Endothelial cell of umbilical vein (primary cell): ENCODE data around the gene TKTL1. TPM values are rescaled to one million over a fixed set of nuclear protein-coding genes. Genes with fewer than 3 reads are reported as not detected.

Source experiments
- BruUV-seq: library from RNA; stranded (reverse); fragments of 400-500 nt; replicated peaks from 2 replicates; lab custom pipeline; 2021; lab: Mats Ljungman, UMichigan
- CTCF ChIA-PET: fragments of 300-600, 350-600 bp; sonication (Branson Sonifier 250); formaldehyde crosslinking; loops from one replicate; lab custom pipeline; 2021; ENCODE audit warnings: antibody characterized with exemption, inconsistent platforms; lab: Charles Lee
- POLR2A ChIA-PET: fragments of 300-600, 350-600 bp; sonication (Branson Sonifier 250); formaldehyde crosslinking; loops from one replicate; lab custom pipeline; 2021; ENCODE audit warnings: antibody characterized with exemption, inconsistent platforms; lab: Charles Lee
- DNase-seq: peaks from one replicate; pipeline ENCODE4 v3.0.0-alpha.2; 2011; ENCODE audit warnings: low read depth, low spot score
- FAIRE-seq: peaks from 2 replicates; lab custom pipeline; 2011; peaks lifted over from hg19 to GRCh38; lab: Jason Lieb, UNC
- H2AFZ ChIP-seq: 2 replicates; pipeline ENCODE4 v1.6.0; 2012; ENCODE audit warnings: low read depth, low read length, control low read depth, inconsistent platforms
- H3K27ac ChIP-seq: 2 replicates; pipeline ENCODE4 v1.5.1; 2011; ENCODE audit warnings: low read depth, mild to moderate bottlenecking, control low read depth, low read length, moderate library complexity; ENCODE audit not compliant: insufficient read depth
- H3K27me3 ChIP-seq, 2 experiments: 2 replicates each; pipeline versions ENCODE4 v1.6.0 to v1.6.1; 2011; ENCODE audit warnings: low read length in 2 of 2, mixed read lengths in 1 of 2; ENCODE audit not compliant: control insufficient read depth in 2 of 2, insufficient read depth in 2 of 2
- H3K36me3 ChIP-seq, 2 experiments: 2 replicates in 1 of 2; 3 replicates in 1 of 2; pipeline ENCODE4 v1.5.1; 2011; ENCODE audit warnings: low read length in 2 of 2, mild to moderate bottlenecking in 1 of 2, moderate library complexity in 1 of 2; ENCODE audit not compliant: control insufficient read depth in 2 of 2, insufficient read depth in 2 of 2; ENCODE audit errors: extremely low read depth in 1 of 2
- H3K4me1 ChIP-seq: 3 replicates; pipeline ENCODE4 v1.5.1; 2011; ENCODE audit warnings: mild to moderate bottlenecking, low read length; ENCODE audit not compliant: control insufficient read depth, insufficient read depth; ENCODE audit errors: extremely low read depth
- H3K4me2 ChIP-seq: 2 replicates; pipeline ENCODE4 v1.6.1; 2011; ENCODE audit warnings: low read length, control low read depth, mixed read lengths; ENCODE audit not compliant: insufficient read depth
- H3K4me3 ChIP-seq, 3 experiments: fragments of 200-600 bp in 1 of 3; sonication (generic), shearing (Covaris generic) in 1 of 3; replicated peaks in 1 of 3; 2 replicates each; pipeline ENCODE4 v1.5.1; 2011 to 2016; ENCODE audit warnings: control low read depth in 3 of 3, low read length in 3 of 3, mild to moderate bottlenecking in 2 of 3, inconsistent platforms in 1 of 3, low read depth in 1 of 3, moderate library complexity in 1 of 3; ENCODE audit not compliant: insufficient read depth in 1 of 3
- H3K79me2 ChIP-seq: 2 replicates; pipeline ENCODE4 v1.6.0; 2012; ENCODE audit warnings: low read length, inconsistent platforms; ENCODE audit not compliant: control insufficient read depth, insufficient read depth
- H3K9ac ChIP-seq: replicated peaks from 2 replicates; pipeline ENCODE3; 2011; ENCODE audit warnings: low read length, control low read depth; ENCODE audit not compliant: insufficient read depth; ENCODE audit errors: extremely low read depth
- H3K9me1 ChIP-seq: replicated peaks from 3 replicates; pipeline ENCODE4 v1.6.0; 2011; ENCODE audit warnings: mild to moderate bottlenecking, low read length; ENCODE audit not compliant: control insufficient read depth, insufficient read depth; ENCODE audit errors: extremely low read depth
- H3K9me3 ChIP-seq: replicated peaks from 2 replicates; pipeline ENCODE4 v1.5.1; 2012; ENCODE audit warnings: low read length, inconsistent platforms; ENCODE audit not compliant: control insufficient read depth, insufficient read depth
- H4K20me1 ChIP-seq: replicated peaks from 2 replicates; pipeline ENCODE3; 2011; ENCODE audit warnings: mild to moderate bottlenecking, low read length; ENCODE audit not compliant: control insufficient read depth, insufficient read depth; ENCODE audit errors: extremely low read depth
- EZH2 ChIP-seq: IDR thresholded peaks from 2 replicates; pipeline ENCODE4 v1.6.1; 2012; ENCODE audit warnings: borderline replicate concordance, low read depth, mild to moderate bottlenecking, moderate library complexity, low read length, inconsistent platforms; ENCODE audit not compliant: severe bottlenecking
- FOS ChIP-seq: IDR thresholded peaks from 2 replicates; pipeline ENCODE4 v1.6.1; 2011; ENCODE audit warnings: mild to moderate bottlenecking, low read length, moderate library complexity, borderline replicate concordance; ENCODE audit not compliant: insufficient read depth
- GATA2 ChIP-seq: IDR thresholded peaks from 2 replicates; pipeline ENCODE4 v1.7.0; 2011; ENCODE audit warnings: low read depth, mild to moderate bottlenecking, moderate library complexity, mixed read lengths, low read length; ENCODE audit not compliant: insufficient read length, insufficient read depth
- JUN ChIP-seq: IDR thresholded peaks from 2 replicates; pipeline ENCODE4 v1.6.1; 2011; ENCODE audit warnings: borderline replicate concordance, low read depth; ENCODE audit not compliant: insufficient read length, insufficient read depth
- MYC ChIP-seq: IDR thresholded peaks from one replicate; pipeline ENCODE4 v1.6.1; 2011; ENCODE audit warnings: mild to moderate bottlenecking, low read depth, low read length
- POLR2A ChIP-seq: IDR thresholded peaks from 2 replicates; pipeline ENCODE4 v1.6.1; 2012; ENCODE audit warnings: low read depth, mild to moderate bottlenecking, control low read depth, low read length
- POLR2AphosphoS5 ChIP-seq: IDR thresholded peaks from 2 replicates; pipeline ENCODE4 v1.6.1; 2012; ENCODE audit warnings: low read depth, mild to moderate bottlenecking, control low read depth, low read length, moderate library complexity; ENCODE audit not compliant: insufficient read depth
- dilution Hi-C: fragments of 300-500 bp; cut with MboI; formaldehyde crosslinking; loops from one replicate; pipeline ENCODE4 v1.15.0; 2019; ENCODE audit warnings: low sequenced_read_pairs; ENCODE audit not compliant: extremely low pct_ligation_motif_present
- intact Hi-C: fragments of 100-400 bp; cut with micrococcal nuclease; formaldehyde crosslinking; loops from one replicate; pipeline ENCODE4 v1.10.0; 2022
- polyA plus RNA-seq, 4 experiments: library from polyadenylated mRNA; depleted of rRNA in 3 of 4; stranded (reverse) in 3 of 4; unstranded in 1 of 4; fragments of >200 nt; gene quantifications; 2 replicates each; pipeline versions ENCODE4 v1.2.1 to v1.2.3, GENCODE V29; 2011 to 2012; ENCODE audit warnings: missing spikeins in 1 of 4
- total RNA-seq: library from RNA; stranded (reverse); gene quantifications from 2 replicates; pipeline ENCODE4 v1.2.3, GENCODE V29; 2021
- TF ChIP-seq, protein P1 (sequence below): IDR thresholded peaks from 2 replicates; pipeline ENCODE4 v1.6.1; 2011; ENCODE audit not compliant: insufficient read depth, insufficient read length
- TF ChIP-seq, protein P2 (sequence below), 2 donors: IDR thresholded peaks; 1 replicate in 1 of 2; 2 replicates in 1 of 2; pipeline ENCODE4 v1.5.1; 2011; ENCODE audit warnings: low read length in 2 of 2, mild to moderate bottlenecking in 2 of 2, moderate library complexity in 2 of 2, control low read depth in 1 of 2, inconsistent platforms in 1 of 2, low read depth in 1 of 2; ENCODE audit not compliant: insufficient read depth in 1 of 2; ENCODE audit errors: extremely low read depth in 1 of 2

Gene TKTL1
- total and polyA plus RNA-seq, 2 donors (not counting 3 experiments of a cell fraction or from before 2014, with no cell fraction given): 0.03 TPM; not detected in 1

GRCh38 chrX:154375156-154375504 lies 79.5 kb downstream of the TKTL1 start:
- DNase-seq (no peak), FAIRE-seq (peak; percentile 64)
- H3K9me3 ChIP-seq: no peaks in the 10 kb centered on the region
- H4K20me1 ChIP-seq: no peaks in the 10 kb centered on the region
- no peak overlapping the region for H3K4me3 ChIP-seq
- no peaks in the 10 kb centered on the region for H3K9me1 ChIP-seq
- ChIA-PET POLR2A (no interaction called here), CTCF (interaction anchor here (1.1 to 2.4 kb wide), 2 partner anchors 158 to 404 kb away, joined by 3 to 24 read pairs; partner anchors contain the start of gene HCFC1)
- H2AFZ ChIP-seq: no peak overlapping the region
- H3K4me2 ChIP-seq: peak overlapping the region; percentile 44
- H3K4me1 ChIP-seq: peaks cover 23% of the 10 kb centered on the region
- no peaks in the 10 kb centered on the region for H3K36me3 ChIP-seq
- TF ChIP-seq EZH2 (no peak), JUN (no peak)
- H3K27me3 ChIP-seq: no peaks in the 10 kb centered on the region
- dilution Hi-C loops (no loop called here), intact Hi-C loops (no loop called here)
- H3K9ac ChIP-seq: peak overlapping the region; percentile 22
- peaks cover 21% of the 10 kb centered on the region for H3K79me2 ChIP-seq
- no TSS peak for BruUV-seq
- no peak overlapping the region for H3K27ac ChIP-seq

DNA sequence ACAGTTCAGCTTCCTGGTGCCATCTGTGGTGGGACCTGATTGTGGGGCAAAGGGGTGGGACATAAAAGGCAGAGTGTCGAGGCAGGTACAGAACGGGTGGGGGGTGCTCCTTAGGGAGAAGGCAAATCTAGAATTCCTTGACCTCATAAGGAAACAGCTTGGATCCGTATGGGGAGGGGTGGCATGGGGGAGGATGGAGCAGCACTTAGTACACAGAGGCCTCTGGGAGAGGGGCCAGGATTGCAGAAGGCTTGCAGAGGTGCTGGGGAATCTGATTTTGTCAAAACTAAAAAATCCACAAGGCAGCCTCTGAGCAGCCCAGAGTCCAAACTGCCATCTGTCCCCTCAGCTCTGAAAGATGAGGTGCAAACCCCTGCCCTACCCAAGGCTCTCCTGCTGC lies 81.2 kb downstream of the TKTL1 start:
- no peaks in the 10 kb centered on the region for H3K36me3 ChIP-seq
- H3K27me3 ChIP-seq: no peaks in the 10 kb centered on the region
- BruUV-seq: no TSS peak
- dilution Hi-C loops (no loop called here), intact Hi-C loops (no loop called here)
- no peak overlapping the region for H3K4me3 ChIP-seq
- H3K27ac ChIP-seq: no peak overlapping the region
- no peaks in the 10 kb centered on the region for H4K20me1 ChIP-seq
- no peak for DNase-seq
- H2AFZ ChIP-seq: no peak overlapping the region
- no peaks in the 10 kb centered on the region for H3K9me1 ChIP-seq
- no peak overlapping the region for H3K9ac ChIP-seq
- TF ChIP-seq POLR2A (no peak), FOS (no peak), MYC (no peak), POLR2AphosphoS5 (no peak), GATA2 (no peak), JUN (no peak)
- TF ChIP-seq, protein P1, sequence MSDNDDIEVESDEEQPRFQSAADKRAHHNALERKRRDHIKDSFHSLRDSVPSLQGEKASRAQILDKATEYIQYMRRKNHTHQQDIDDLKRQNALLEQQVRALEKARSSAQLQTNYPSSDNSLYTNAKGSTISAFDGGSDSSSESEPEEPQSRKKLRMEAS: no peak
- TF ChIP-seq, protein P2, sequence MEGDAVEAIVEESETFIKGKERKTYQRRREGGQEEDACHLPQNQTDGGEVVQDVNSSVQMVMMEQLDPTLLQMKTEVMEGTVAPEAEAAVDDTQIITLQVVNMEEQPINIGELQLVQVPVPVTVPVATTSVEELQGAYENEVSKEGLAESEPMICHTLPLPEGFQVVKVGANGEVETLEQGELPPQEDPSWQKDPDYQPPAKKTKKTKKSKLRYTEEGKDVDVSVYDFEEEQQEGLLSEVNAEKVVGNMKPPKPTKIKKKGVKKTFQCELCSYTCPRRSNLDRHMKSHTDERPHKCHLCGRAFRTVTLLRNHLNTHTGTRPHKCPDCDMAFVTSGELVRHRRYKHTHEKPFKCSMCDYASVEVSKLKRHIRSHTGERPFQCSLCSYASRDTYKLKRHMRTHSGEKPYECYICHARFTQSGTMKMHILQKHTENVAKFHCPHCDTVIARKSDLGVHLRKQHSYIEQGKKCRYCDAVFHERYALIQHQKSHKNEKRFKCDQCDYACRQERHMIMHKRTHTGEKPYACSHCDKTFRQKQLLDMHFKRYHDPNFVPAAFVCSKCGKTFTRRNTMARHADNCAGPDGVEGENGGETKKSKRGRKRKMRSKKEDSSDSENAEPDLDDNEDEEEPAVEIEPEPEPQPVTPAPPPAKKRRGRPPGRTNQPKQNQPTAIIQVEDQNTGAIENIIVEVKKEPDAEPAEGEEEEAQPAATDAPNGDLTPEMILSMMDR (IDR thresholded peaks at IDR 0.05; ENCODE audit: extremely low read depth in 1 of 2, insufficient read depth in 1 of 2, low read depth in 1 of 2, low read length in 2 of 2): no peak
- no peak for FAIRE-seq
- peaks cover 23% of the 10 kb centered on the region for H3K4me1 ChIP-seq
- H3K79me2 ChIP-seq: peaks cover 21% of the 10 kb centered on the region
- H3K4me2 ChIP-seq: no peak overlapping the region
- no peaks in the 10 kb centered on the region for H3K9me3 ChIP-seq
- ChIA-PET POLR2A (no interaction called here), CTCF (no interaction called here)
